Measurements from ENCODE around the gene RFX3.

Gene RFX3

GRCh38 chr9:3398232-3398648 is 127.6 kb downstream of the RFX3 start:
- TF ChIP-seq CTCF (IDR thresholded peaks at IDR 0.05), result no peak

GRCh38 chr9:3397766-3398165 is 128.0 kb downstream of the RFX3 start:
- TF ChIP-seq CTCF (IDR thresholded peaks at IDR 0.05), result no peak

DNA sequence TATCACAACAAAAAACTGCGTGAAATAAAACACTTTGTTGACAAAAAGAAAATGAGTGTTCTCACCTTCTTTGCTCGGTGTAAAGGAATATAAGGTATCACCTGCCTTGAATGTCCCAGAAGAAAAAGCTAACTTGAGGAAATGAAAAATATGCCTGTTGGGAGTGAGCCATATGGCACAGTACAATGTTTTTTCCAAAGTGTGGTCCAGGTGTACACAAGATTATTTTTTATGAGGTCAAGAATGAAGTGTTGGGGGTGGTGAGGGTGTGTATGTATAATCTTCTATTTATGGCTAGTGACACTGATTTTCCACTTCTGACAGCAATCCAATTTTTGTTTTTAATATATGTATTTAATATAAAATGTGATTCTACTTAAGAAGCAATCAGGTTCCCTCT is 134.4 kb downstream of the RFX3 start:
- TF ChIP-seq CTCF (IDR thresholded peaks at IDR 0.05), result no peak

GRCh38 chr9:3386753-3387152 is 139.0 kb downstream of the RFX3 start:
- no peak for TF ChIP-seq CTCF (IDR thresholded peaks at IDR 0.05)

- TF ChIP-seq CTCF (IDR thresholded peaks at IDR 0.05), result no peak
Measured at GRCh38 chr9:3385871-3386270, 139.9 kb downstream of the RFX3 start.

- no peak for TF ChIP-seq CTCF (IDR thresholded peaks at IDR 0.05)
Measured at GRCh38 chr9:3371842-3372241, 154.0 kb downstream of the RFX3 start.

DNA sequence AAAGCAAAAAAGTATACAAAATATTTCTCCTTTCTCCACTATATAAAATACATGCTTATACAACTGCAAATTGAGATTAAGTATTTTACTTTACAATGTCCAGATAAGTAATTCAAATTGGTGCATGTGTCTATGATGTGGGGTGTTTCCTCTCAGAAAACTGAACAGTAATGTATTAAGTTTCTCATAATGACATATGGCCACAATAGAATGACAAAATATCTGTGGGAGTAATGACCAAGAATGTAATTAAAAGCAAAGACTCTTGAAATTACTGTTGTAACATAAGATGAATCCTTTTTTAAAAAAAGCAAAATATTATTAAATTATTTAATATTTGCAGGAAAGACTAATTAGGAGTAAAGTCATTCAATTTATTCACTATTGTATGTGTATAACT is 155.1 kb downstream of the RFX3 start:
- no peak for TF ChIP-seq CTCF (IDR thresholded peaks at IDR 0.05)

DNA sequence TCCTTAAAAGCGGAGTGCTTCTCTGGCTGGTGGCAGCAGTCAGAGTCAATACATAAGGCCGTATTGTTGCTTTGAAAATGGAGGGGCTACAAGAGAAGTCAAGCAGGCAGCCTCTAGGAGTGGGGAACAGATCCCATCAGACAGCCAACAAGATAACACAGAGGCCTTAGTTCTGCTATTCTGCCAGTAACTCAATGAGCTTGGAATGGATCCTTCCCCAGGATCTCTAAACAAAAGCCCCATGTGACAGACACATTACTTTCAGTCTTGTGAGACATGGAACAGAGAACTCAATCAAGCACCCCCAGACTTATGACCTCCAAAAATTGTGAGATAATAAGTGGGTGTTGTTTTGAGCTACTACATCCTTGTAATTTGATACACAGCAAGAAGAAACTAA is 158.6 kb downstream of the RFX3 start:
- TF ChIP-seq CTCF (IDR thresholded peaks at IDR 0.05), result no peak
